ENCODE results near the gene TRAF2.

TRAF2 gene

GRCh38 chr9:136888454-136888853 lies 2.1 kb downstream of the TRAF2 start:
- Histone ChIP-seq H3K36me3 (ENCODE audit: insufficient read depth, low read length) (no peaks in the 10 kb centered on the region), H2AFZ (ENCODE audit: low read length, unreplicated experiment) (no peak overlapping the region), H3K79me2 (ENCODE audit: control insufficient read depth, insufficient read depth, low read length, unreplicated experiment) (peaks cover 60% of the 10 kb centered on the region), H3K4me3 (ENCODE audit: low read depth, low read length) (peak overlapping the region; percentile 21; the same call in 1 of the 2 replicates), H3K27ac (ENCODE audit: low read depth, low read length) (no peak overlapping the region), H3K4me1 (ENCODE audit: control insufficient read depth, insufficient read depth, low read length, unreplicated experiment) (peaks cover 6% of the 10 kb centered on the region), H3K27me3 (ENCODE audit: insufficient read depth, low read length) (no peaks in the 10 kb centered on the region)

- Histone ChIP-seq H3K4me1 (ENCODE audit: control insufficient read depth, insufficient read depth, low read length, unreplicated experiment) (peaks cover 5% of the 10 kb centered on the region), H3K79me2 (ENCODE audit: control insufficient read depth, insufficient read depth, low read length, unreplicated experiment) (peaks cover 70% of the 10 kb centered on the region), H3K27ac (ENCODE audit: low read depth, low read length) (no peak overlapping the region), H3K27me3 (ENCODE audit: insufficient read depth, low read length) (no peaks in the 10 kb centered on the region), H2AFZ (ENCODE audit: low read length, unreplicated experiment) (no peak overlapping the region), H3K4me3 (ENCODE audit: low read depth, low read length) (no peak overlapping the region), H3K36me3 (ENCODE audit: insufficient read depth, low read length) (no peaks in the 10 kb centered on the region)
Observed at GRCh38 chr9:136889858-136890257, 3.5 kb downstream of the TRAF2 start.

- H3K4me1 ChIP-seq (ENCODE audit: control insufficient read depth, insufficient read depth, low read length, unreplicated experiment) = no peaks in the 10 kb centered on the region
- no peak overlapping the region for H3K27ac ChIP-seq (ENCODE audit: low read depth, low read length)
- H3K36me3 ChIP-seq (ENCODE audit: insufficient read depth, low read length) = no peaks in the 10 kb centered on the region
- no peak overlapping the region for H3K4me3 ChIP-seq (ENCODE audit: low read depth, low read length)
- H2AFZ ChIP-seq (ENCODE audit: low read length, unreplicated experiment) = no peak overlapping the region
- H3K79me2 ChIP-seq (ENCODE audit: control insufficient read depth, insufficient read depth, low read length, unreplicated experiment) = peaks cover 77% of the 10 kb centered on the region
- no peaks in the 10 kb centered on the region for H3K27me3 ChIP-seq (ENCODE audit: insufficient read depth, low read length)
Observed at GRCh38 chr9:136890661-136891060, 4.3 kb downstream of the TRAF2 start.

GRCh38 chr9:136896027-136896426 lies 9.7 kb downstream of the TRAF2 start:
- H3K4me3 ChIP-seq (ENCODE audit: low read depth, low read length) = no peak overlapping the region
- H3K4me1 ChIP-seq (ENCODE audit: control insufficient read depth, insufficient read depth, low read length, unreplicated experiment) = peaks cover 6% of the 10 kb centered on the region
- peaks cover 3% of the 10 kb centered on the region; the same call in 1 of the 2 replicates for H3K36me3 ChIP-seq (ENCODE audit: insufficient read depth, low read length)
- H3K27me3 ChIP-seq (ENCODE audit: insufficient read depth, low read length) = no peaks in the 10 kb centered on the region
- peaks cover 58% of the 10 kb centered on the region for H3K79me2 ChIP-seq (ENCODE audit: control insufficient read depth, insufficient read depth, low read length, unreplicated experiment)
- no peak overlapping the region for H3K27ac ChIP-seq (ENCODE audit: low read depth, low read length)
- H2AFZ ChIP-seq (ENCODE audit: low read length, unreplicated experiment) = no peak overlapping the region

- peaks cover 27% of the 10 kb centered on the region for H3K4me1 ChIP-seq (ENCODE audit: control insufficient read depth, insufficient read depth, low read length, unreplicated experiment)
- peaks cover 40% of the 10 kb centered on the region for H3K79me2 ChIP-seq (ENCODE audit: control insufficient read depth, insufficient read depth, low read length, unreplicated experiment)
- peaks cover 3% of the 10 kb centered on the region; the same call in 1 of the 2 replicates for H3K36me3 ChIP-seq (ENCODE audit: insufficient read depth, low read length)
- no peak overlapping the region for H3K27ac ChIP-seq (ENCODE audit: low read depth, low read length)
- H3K4me3 ChIP-seq (ENCODE audit: low read depth, low read length) = no peak overlapping the region
- H2AFZ ChIP-seq (ENCODE audit: low read length, unreplicated experiment) = no peak overlapping the region
- H3K27me3 ChIP-seq (ENCODE audit: insufficient read depth, low read length) = no peaks in the 10 kb centered on the region
Observed at GRCh38 chr9:136898483-136899100, 12.3 kb downstream of the TRAF2 start.

GRCh38 chr9:136899196-136899595 lies 12.9 kb downstream of the TRAF2 start:
- Histone ChIP-seq H3K36me3 (ENCODE audit: insufficient read depth, low read length) (peaks cover 3% of the 10 kb centered on the region; the same call in 1 of the 2 replicates), H3K27ac (ENCODE audit: low read depth, low read length) (no peak overlapping the region), H3K4me1 (ENCODE audit: control insufficient read depth, insufficient read depth, low read length, unreplicated experiment) (peaks cover 27% of the 10 kb centered on the region), H3K4me3 (ENCODE audit: low read depth, low read length) (no peak overlapping the region), H3K79me2 (ENCODE audit: control insufficient read depth, insufficient read depth, low read length, unreplicated experiment) (peaks cover 37% of the 10 kb centered on the region), H2AFZ (ENCODE audit: low read length, unreplicated experiment) (no peak overlapping the region), H3K27me3 (ENCODE audit: insufficient read depth, low read length) (no peaks in the 10 kb centered on the region)

- Histone ChIP-seq H3K27ac (ENCODE audit: low read depth, low read length) (peak overlapping the region; percentile 97; the same call in 1 of the 2 replicates), H3K36me3 (ENCODE audit: insufficient read depth, low read length) (peaks cover 3% of the 10 kb centered on the region; the same call in 1 of the 2 replicates), H3K27me3 (ENCODE audit: insufficient read depth, low read length) (no peaks in the 10 kb centered on the region), H3K4me3 (ENCODE audit: low read depth, low read length) (no peak overlapping the region), H3K79me2 (ENCODE audit: control insufficient read depth, insufficient read depth, low read length, unreplicated experiment) (peaks cover 27% of the 10 kb centered on the region), H2AFZ (ENCODE audit: low read length, unreplicated experiment) (no peak overlapping the region), H3K4me1 (ENCODE audit: control insufficient read depth, insufficient read depth, low read length, unreplicated experiment) (peaks cover 27% of the 10 kb centered on the region)
Observed at GRCh38 chr9:136900556-136900955, 14.2 kb downstream of the TRAF2 start.

GRCh38 chr9:136900988-136901515 lies 14.7 kb downstream of the TRAF2 start:
- H3K79me2 ChIP-seq (ENCODE audit: control insufficient read depth, insufficient read depth, low read length, unreplicated experiment) = peaks cover 22% of the 10 kb centered on the region
- H3K4me1 ChIP-seq (ENCODE audit: control insufficient read depth, insufficient read depth, low read length, unreplicated experiment) = peaks cover 28% of the 10 kb centered on the region
- peak overlapping the region; percentile 97 for H3K27ac ChIP-seq (ENCODE audit: low read depth, low read length)
- H3K27me3 ChIP-seq (ENCODE audit: insufficient read depth, low read length) = no peaks in the 10 kb centered on the region
- H2AFZ ChIP-seq (ENCODE audit: low read length, unreplicated experiment) = no peak overlapping the region
- peaks cover 3% of the 10 kb centered on the region; the same call in 1 of the 2 replicates for H3K36me3 ChIP-seq (ENCODE audit: insufficient read depth, low read length)
- H3K4me3 ChIP-seq (ENCODE audit: low read depth, low read length) = peak overlapping the region; percentile 61

GRCh38 chr9:136901516-136902258 lies 15.4 kb downstream of the TRAF2 start:
- peaks cover 3% of the 10 kb centered on the region; the same call in 1 of the 2 replicates for H3K36me3 ChIP-seq (ENCODE audit: insufficient read depth, low read length)
- peak overlapping the region; percentile 97 for H3K27ac ChIP-seq (ENCODE audit: low read depth, low read length)

GRCh38 chr9:136902259-136902821 lies 16.0 kb downstream of the TRAF2 start:
- H3K4me3 ChIP-seq (ENCODE audit: low read depth, low read length) = peak overlapping the region; percentile 61
- H3K4me1 ChIP-seq (ENCODE audit: control insufficient read depth, insufficient read depth, low read length, unreplicated experiment) = peaks cover 32% of the 10 kb centered on the region
- peaks cover 3% of the 10 kb centered on the region; the same call in 1 of the 2 replicates for H3K36me3 ChIP-seq (ENCODE audit: insufficient read depth, low read length)
- no peak overlapping the region for H2AFZ ChIP-seq (ENCODE audit: low read length, unreplicated experiment)
- peaks cover 9% of the 10 kb centered on the region for H3K79me2 ChIP-seq (ENCODE audit: control insufficient read depth, insufficient read depth, low read length, unreplicated experiment)
- H3K27me3 ChIP-seq (ENCODE audit: insufficient read depth, low read length) = no peaks in the 10 kb centered on the region
- peak overlapping the region; percentile 97 for H3K27ac ChIP-seq (ENCODE audit: low read depth, low read length)

More at GRCh38 chr9:136901516-136902258, 15.4 kb downstream of the TRAF2 start:
- Histone ChIP-seq H2AFZ (ENCODE audit: low read length, unreplicated experiment) (no peak overlapping the region), H3K27me3 (ENCODE audit: insufficient read depth, low read length) (no peaks in the 10 kb centered on the region), H3K4me3 (ENCODE audit: low read depth, low read length) (peak overlapping the region; percentile 61), H3K4me1 (ENCODE audit: control insufficient read depth, insufficient read depth, low read length, unreplicated experiment) (peaks cover 32% of the 10 kb centered on the region), H3K79me2 (ENCODE audit: control insufficient read depth, insufficient read depth, low read length, unreplicated experiment) (peaks cover 16% of the 10 kb centered on the region)

All from ACC112 (cell line).